Aortic smooth muscle cell (primary cell): Measurements from ENCODE around the gene FOLR3. TPM values are rescaled to one million over a fixed set of nuclear protein-coding genes. Genes with fewer than 3 reads are reported as not detected.

Source experiments
- total RNA-seq: library from RNA; depleted of rRNA; stranded (reverse); fragments of >200 nt; gene quantifications from 2 replicates; pipeline ENCODE4 v1.2.3, GENCODE V29; 2014

The FOLR3 gene
- 0.13 and 0.50 TPM in 2 replicates for total RNA-seq

DNA sequence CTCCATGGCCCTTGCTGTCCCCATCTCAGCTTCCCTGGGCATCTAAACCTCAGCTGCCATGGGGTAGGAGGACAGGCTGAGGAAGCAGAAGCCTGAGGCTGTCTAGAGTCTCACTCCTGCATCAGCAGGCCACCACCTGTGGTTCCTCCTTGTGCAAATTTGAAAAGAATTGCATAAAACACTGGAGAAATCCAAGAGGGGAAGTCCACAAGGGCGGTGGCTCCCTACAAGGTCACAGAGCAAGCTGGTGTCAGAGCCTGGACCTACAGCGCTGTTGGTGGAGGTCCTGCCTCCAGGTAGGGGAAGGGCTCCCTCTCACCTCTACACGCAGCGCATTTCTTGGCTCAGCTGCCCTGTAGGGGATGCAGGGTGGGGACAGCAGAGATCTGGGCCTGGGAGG, at the start of gene FOLR3:
Gene FOLR3 (plus strand): TSS at position 253 of the 400 bp plus-strand sequence. CDS start 228 bp downstream, outside the sequence.

DNA sequence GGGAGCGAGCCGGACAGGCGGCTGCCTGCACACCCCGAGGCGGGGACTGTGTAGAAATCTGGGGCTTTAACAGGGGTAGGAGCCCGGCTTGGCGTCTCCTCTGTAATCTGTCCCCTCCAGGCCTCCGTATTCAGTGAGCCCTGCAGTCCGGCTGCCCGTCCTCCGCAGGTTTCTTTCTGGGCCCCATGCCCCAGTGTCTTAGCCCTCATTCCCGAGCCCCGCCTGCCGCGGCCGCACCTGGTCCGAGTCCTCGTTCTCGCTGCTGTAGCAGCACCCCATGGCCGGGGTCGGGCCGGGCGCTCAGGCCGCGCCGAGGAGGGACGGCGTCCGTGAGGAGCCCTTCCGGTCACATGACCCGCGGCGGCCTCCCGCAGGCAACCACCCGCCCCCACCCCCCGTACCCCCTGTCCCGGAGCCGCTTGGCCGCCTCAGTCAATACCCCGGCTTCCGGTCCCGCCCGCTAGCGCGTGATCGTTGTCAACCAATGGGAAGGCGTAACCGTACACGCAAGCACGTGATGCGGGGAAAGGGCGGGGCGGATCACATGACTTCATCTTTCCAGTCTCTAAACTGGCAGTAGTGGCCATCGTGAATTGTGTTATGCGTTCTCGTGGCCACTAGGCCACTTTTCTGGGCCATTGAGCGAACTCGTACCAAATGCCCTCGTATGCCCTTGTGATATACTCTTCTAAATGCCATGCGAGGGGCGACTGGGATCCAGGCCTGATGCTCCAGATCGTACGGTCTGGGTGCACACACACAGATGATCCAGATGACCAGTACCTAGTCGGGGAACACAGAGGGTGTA, 32.4 kb upstream of the FOLR3 start, which contains the start of gene LAMTOR1:
Gene LAMTOR1 (minus strand): TSS at position 352 of the 808 bp plus-strand sequence. CDS start 73 bp downstream, at position 279.

GRCh38 chr11:72105888-72106287, 29.6 kb upstream of the FOLR3 start, which contains the start of gene TOMT:
TOMT (plus strand) TSS chr11:72105924; CDS start chr11:72105952, 28 bp downstream.

GRCh38 chr11:72112143-72112977, 23.2 kb upstream of the FOLR3 start, which contains the start of gene ANAPC15:
ANAPC15 (minus strand) TSS chr11:72112695; CDS start chr11:72111276, 1,419 bp downstream.

Other genes with a start within 250 kb of the FOLR3 start
- 5.5 and 5.7 TPM in 2 replicates for gene XNDC1N, start 207.1 kb upstream of the FOLR3 start, total RNA-seq
- 27.7 and 31.6 TPM in 2 replicates for gene RNF121, start 206.7 kb upstream of the FOLR3 start, total RNA-seq
- 1.6 and 2.2 TPM in 2 replicates for gene IL18BP, start 136.8 kb upstream of the FOLR3 start, total RNA-seq
- gene NUMA1, start 55.2 kb upstream of the FOLR3 start, total RNA-seq: 110 and 132 TPM in 2 replicates
- gene LRRC51, start 54.9 kb upstream of the FOLR3 start, total RNA-seq: 7.7 and 9.0 TPM in 2 replicates
- 68.2 and 81.2 TPM in 2 replicates for gene LAMTOR1, start 32.4 kb upstream of the FOLR3 start, total RNA-seq
- not detected in 2 replicates for gene TOMT, start 29.8 kb upstream of the FOLR3 start, total RNA-seq
- gene ANAPC15, start 23.0 kb upstream of the FOLR3 start, total RNA-seq: 40.7 and 47.6 TPM in 2 replicates
- gene FOLR1, start 56.4 kb downstream of the FOLR3 start, total RNA-seq: not detected in 2 replicates
- not detected in 2 replicates for gene FOLR2, start 81.1 kb downstream of the FOLR3 start, total RNA-seq
- 40.1 and 41.6 TPM in 2 replicates for gene INPPL1, start 89.0 kb downstream of the FOLR3 start, total RNA-seq
- not detected in 2 replicates for gene PHOX2A, start 108.5 kb downstream of the FOLR3 start, total RNA-seq